Progenitor cell of endocrine pancreas (in vitro differentiated cells): ENCODE results near the gene DNAAF2. TPM values are rescaled to one million over a fixed set of nuclear protein-coding genes. Genes with fewer than 3 reads are reported as not detected.
"Not testable (repeated sequence)": the region's sequence is repeated elsewhere in the genome, so short reads cannot be mapped to it uniquely, and the experiment has no call there.

ENCODE experiments used
- DNase-seq: peaks from one replicate; pipeline ENCODE4 v3.0.0; 2021; ENCODE audit warnings: low spot score; ENCODE audit not compliant: unreplicated experiment
- H3K27ac Mint-ChIP-seq: 2 replicates; pipeline ENCODE4 v1.8.0; 2021; ENCODE audit warnings: mild to moderate bottlenecking, moderate library complexity, mixed read lengths
- H3K27me3 Mint-ChIP-seq: 2 replicates; pipeline ENCODE4 v1.8.0; 2021; ENCODE audit warnings: mixed read lengths
- H3K36me3 Mint-ChIP-seq: 2 replicates; pipeline ENCODE4 v1.8.0; 2022; ENCODE audit warnings: mixed read lengths; ENCODE audit not compliant: insufficient read depth
- H3K4me1 Mint-ChIP-seq: 2 replicates; pipeline ENCODE4 v1.8.0; 2021; ENCODE audit warnings: low read depth, mixed read lengths
- H3K4me3 Mint-ChIP-seq: 2 replicates; pipeline ENCODE4 v1.8.0; 2021; ENCODE audit warnings: low read depth, mild to moderate bottlenecking, moderate library complexity, mixed read lengths
- H3K9me3 Mint-ChIP-seq: 2 replicates; pipeline ENCODE4 v1.8.0; 2021; ENCODE audit warnings: low read depth, mixed read lengths
- total RNA-seq: library from RNA; stranded (reverse); gene quantifications from 2 replicates; pipeline ENCODE4 v1.2.1, GENCODE V29; 2021
- TF ChIP-seq, protein P1 (sequence below): fragments of 200-600 bp; sonication (generic); IDR thresholded peaks from one replicate; pipeline ENCODE4 v1.5.0; 2021; ENCODE audit warnings: antibody characterized with exemption, mild to moderate bottlenecking; ENCODE audit not compliant: unreplicated experiment

Gene DNAAF2
- total RNA-seq, 1 donor from 2014 or later: 20.5 TPM

DNA sequence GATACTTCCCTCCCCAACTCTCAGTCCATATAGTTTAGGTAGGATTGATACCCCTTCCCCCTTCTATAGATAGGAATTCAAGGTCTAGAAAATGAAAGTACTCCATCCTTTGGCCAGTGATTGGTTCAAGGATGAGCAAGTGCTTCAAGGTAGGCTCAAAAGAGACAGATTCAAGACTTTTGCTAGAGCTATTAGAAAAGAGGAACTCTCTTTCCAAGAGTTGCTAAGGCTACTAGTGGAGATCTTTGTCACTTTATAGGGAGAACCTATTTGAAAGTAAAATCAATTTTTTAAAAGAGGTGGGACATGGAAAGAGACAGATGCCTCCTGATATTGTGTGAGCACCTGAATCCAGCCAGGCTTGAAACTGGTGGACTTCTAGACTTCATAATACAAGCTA lies 35.4 kb upstream of the DNAAF2 start:
- H3K36me3 Mint-ChIP-seq: peaks cover 7% of the 10 kb centered on the region
- H3K4me1 Mint-ChIP-seq: no peaks in the 10 kb centered on the region
- H3K9me3 Mint-ChIP-seq: no peaks in the 10 kb centered on the region
- peak overlapping the region; percentile 33 for H3K27ac Mint-ChIP-seq
- H3K4me3 Mint-ChIP-seq: no peak overlapping the region
- no peaks in the 10 kb centered on the region for H3K27me3 Mint-ChIP-seq
- no peak for DNase-seq
- TF ChIP-seq, protein P1, sequence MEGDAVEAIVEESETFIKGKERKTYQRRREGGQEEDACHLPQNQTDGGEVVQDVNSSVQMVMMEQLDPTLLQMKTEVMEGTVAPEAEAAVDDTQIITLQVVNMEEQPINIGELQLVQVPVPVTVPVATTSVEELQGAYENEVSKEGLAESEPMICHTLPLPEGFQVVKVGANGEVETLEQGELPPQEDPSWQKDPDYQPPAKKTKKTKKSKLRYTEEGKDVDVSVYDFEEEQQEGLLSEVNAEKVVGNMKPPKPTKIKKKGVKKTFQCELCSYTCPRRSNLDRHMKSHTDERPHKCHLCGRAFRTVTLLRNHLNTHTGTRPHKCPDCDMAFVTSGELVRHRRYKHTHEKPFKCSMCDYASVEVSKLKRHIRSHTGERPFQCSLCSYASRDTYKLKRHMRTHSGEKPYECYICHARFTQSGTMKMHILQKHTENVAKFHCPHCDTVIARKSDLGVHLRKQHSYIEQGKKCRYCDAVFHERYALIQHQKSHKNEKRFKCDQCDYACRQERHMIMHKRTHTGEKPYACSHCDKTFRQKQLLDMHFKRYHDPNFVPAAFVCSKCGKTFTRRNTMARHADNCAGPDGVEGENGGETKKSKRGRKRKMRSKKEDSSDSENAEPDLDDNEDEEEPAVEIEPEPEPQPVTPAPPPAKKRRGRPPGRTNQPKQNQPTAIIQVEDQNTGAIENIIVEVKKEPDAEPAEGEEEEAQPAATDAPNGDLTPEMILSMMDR: no peak

GRCh38 chr14:49659526-49660455 lies 24.7 kb upstream of the DNAAF2 start:
- H3K36me3 Mint-ChIP-seq: no peaks in the 10 kb centered on the region
- DNase-seq: no peak
- no peaks in the 10 kb centered on the region for H3K4me1 Mint-ChIP-seq
- H3K27me3 Mint-ChIP-seq: no peaks in the 10 kb centered on the region
- no peak overlapping the region for H3K27ac Mint-ChIP-seq
- no peak overlapping the region for H3K4me3 Mint-ChIP-seq
- TF ChIP-seq, protein P1: no peak
- no peaks in the 10 kb centered on the region for H3K9me3 Mint-ChIP-seq

DNA sequence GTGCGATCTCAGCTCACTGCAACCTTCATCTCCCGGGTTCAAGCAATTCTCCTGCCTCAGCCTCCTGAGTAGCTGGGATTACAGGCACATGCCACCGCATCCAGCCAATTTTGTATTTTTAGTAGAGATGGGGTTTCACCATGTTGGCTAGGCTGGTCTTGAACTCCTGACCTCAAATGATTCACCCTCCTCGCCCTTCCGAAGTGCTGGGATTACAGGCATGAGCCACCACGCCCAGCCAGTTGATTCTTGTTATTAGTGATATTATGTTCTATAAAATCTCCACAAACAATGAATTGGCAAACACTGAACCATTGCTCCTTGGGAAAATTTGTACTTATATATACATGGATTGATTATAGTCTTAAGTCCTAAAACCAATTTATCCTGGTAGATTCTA lies 22.5 kb upstream of the DNAAF2 start:
- not testable (repeated sequence) for H3K27me3 Mint-ChIP-seq, H3K27ac Mint-ChIP-seq, H3K4me1 Mint-ChIP-seq, H3K9me3 Mint-ChIP-seq, H3K36me3 Mint-ChIP-seq, DNase-seq, H3K4me3 Mint-ChIP-seq

GRCh38 chr14:49654511-49654910 lies 19.5 kb upstream of the DNAAF2 start:
- H3K36me3 Mint-ChIP-seq: peaks cover 5% of the 10 kb centered on the region
- TF ChIP-seq, protein P1: no peak
- H3K9me3 Mint-ChIP-seq: no peaks in the 10 kb centered on the region
- no peak overlapping the region for H3K27ac Mint-ChIP-seq
- no peak for DNase-seq
- no peaks in the 10 kb centered on the region for H3K4me1 Mint-ChIP-seq
- H3K27me3 Mint-ChIP-seq: no peaks in the 10 kb centered on the region
- no peak overlapping the region for H3K4me3 Mint-ChIP-seq

DNA sequence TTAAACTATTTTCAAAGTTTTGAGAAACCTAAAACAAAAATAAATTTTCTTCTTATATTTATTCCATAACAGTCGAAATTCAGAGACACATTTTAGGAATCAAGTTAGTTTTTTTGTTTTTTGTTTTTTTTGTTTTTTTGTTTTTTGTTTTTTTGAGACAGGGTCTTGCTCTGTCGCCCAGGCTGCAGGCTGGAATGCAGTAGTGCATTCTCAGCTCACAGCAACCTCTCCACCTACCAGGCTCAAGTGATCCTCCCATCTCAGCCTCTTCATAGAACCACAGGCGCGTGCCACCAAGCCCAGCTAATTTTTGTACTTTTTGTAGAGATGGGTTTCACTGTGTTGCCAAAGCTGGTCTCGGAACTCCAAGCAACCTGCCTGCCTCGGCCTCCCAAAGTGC lies 18.5 kb upstream of the DNAAF2 start:
- Mint-ChIP-seq H3K27ac (no peak overlapping the region), H3K4me1 (no peaks in the 10 kb centered on the region), H3K36me3 (peaks cover 5% of the 10 kb centered on the region), H3K4me3 (no peak overlapping the region), H3K27me3 (no peaks in the 10 kb centered on the region), H3K9me3 (no peaks in the 10 kb centered on the region)
- TF ChIP-seq, protein P1: no peak
- no peak for DNase-seq

DNA sequence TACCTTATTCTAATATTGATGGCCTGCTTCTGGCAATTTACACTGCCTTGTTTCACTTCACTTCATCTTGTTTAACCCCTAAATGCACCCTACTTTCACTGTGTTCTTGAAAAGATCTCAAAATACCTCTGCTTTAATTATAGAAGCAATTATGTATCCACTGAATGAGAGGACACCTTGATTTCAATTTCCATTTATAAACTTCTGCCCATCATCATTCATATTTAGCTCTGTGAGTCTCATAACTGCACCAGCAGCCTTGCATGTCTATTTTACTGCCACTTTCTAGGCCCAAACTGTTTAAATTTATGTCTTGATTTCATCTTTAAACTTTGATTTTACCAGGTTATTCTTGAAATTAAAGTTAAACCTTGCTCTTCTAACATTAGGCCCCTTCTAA lies 7.1 kb upstream of the DNAAF2 start:
- no peak for DNase-seq
- no peaks in the 10 kb centered on the region for H3K27me3 Mint-ChIP-seq
- H3K9me3 Mint-ChIP-seq: no peaks in the 10 kb centered on the region
- TF ChIP-seq, protein P1: no peak
- peak overlapping the region; percentile 15 for H3K4me3 Mint-ChIP-seq
- peak overlapping the region; percentile 27 for H3K27ac Mint-ChIP-seq
- H3K4me1 Mint-ChIP-seq: peaks cover 24% of the 10 kb centered on the region
- peaks cover 18% of the 10 kb centered on the region for H3K36me3 Mint-ChIP-seq
